ENCODE results near the gene EYA4.

DNA sequence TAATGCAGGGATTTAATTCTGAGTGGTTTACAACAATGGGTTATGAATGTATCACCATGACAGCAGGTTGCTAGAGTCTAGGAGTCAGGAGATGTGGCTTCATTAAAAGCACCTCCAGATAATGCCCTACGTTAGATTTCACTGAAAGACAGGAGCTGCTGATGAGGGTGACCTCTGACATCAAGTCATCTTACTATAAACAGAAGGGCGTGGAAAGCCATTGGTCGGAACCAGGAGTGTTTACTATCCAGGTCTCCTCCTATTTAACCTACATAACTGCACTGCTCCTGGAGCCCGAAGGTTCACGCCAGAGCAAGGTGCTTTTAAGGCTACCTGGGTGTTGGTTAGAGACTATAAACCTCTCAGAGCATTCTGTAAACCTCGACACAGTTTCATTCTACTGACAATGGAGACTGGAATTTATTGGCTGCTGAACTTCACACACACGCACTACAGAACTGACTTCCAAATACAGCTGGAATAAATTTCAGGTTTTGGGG, 128.7 kb downstream of the EYA4 start:
- TF ChIP-seq, protein P1, sequence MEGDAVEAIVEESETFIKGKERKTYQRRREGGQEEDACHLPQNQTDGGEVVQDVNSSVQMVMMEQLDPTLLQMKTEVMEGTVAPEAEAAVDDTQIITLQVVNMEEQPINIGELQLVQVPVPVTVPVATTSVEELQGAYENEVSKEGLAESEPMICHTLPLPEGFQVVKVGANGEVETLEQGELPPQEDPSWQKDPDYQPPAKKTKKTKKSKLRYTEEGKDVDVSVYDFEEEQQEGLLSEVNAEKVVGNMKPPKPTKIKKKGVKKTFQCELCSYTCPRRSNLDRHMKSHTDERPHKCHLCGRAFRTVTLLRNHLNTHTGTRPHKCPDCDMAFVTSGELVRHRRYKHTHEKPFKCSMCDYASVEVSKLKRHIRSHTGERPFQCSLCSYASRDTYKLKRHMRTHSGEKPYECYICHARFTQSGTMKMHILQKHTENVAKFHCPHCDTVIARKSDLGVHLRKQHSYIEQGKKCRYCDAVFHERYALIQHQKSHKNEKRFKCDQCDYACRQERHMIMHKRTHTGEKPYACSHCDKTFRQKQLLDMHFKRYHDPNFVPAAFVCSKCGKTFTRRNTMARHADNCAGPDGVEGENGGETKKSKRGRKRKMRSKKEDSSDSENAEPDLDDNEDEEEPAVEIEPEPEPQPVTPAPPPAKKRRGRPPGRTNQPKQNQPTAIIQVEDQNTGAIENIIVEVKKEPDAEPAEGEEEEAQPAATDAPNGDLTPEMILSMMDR (IDR thresholded peaks at IDR 0.05) = no peak
- TF ChIP-seq POLR2A (IDR thresholded peaks at IDR 0.05) = no peak
